ENCODE results near the gene PLCH1. TPM values are rescaled to one million over a fixed set of nuclear protein-coding genes. Genes with fewer than 3 reads are reported as not detected.

PLCH1 gene
- total RNA-seq, 1 experiment from 2014 or later: 8.9 TPM

DNA sequence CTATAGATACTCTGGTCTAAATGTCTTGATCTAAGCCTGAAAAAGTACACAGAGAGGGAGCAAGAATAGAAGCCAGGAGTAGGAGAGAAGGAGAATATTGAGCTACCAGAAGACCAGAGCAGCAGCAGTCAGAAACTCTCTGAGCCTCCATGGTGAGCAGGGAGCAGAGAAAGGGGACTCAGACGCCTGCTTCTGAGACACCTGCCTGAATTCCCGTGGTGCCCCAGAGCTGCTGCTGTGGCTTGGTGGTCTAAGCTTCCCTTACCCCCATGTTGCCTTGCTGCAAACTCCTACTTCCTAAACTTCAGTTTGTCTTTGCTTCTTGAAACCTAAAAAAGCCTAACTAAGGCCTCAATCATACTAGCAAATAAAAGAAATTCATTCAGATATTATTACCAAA, 356.5 kb downstream of the PLCH1 start (continued):
- TF ChIP-seq E2F1 (CRISPR knock-in tag; IDR thresholded peaks at IDR 0.05) (no peak), CBFB (CRISPR knock-in tag; IDR thresholded peaks at IDR 0.05; ENCODE audit: low read depth) (no peak), FOXP4 (CRISPR knock-in tag; IDR thresholded peaks at IDR 0.05) (no peak), ZNF671 (CRISPR knock-in tag; IDR thresholded peaks at IDR 0.05) (no peak)

- no peaks in the 10 kb centered on the region for H3K9me3 Mint-ChIP-seq
- DNase-seq (ENCODE audit: low spot score) (no peak), ATAC-seq (peak; percentile 26; the same call in 1 of the 2 replicates)
- H3K27ac Mint-ChIP-seq: no peak overlapping the region
- ChIA-PET POLR2A (no interaction called here), CTCF (interaction anchor here (3.2 kb wide), 1 partner anchor 315 kb away, joined by 8 read pairs; no protein-coding TSS in a partner anchor)
- peaks cover 17% of the 10 kb centered on the region for H3K4me1 Mint-ChIP-seq
- no peaks in the 10 kb centered on the region for H3K36me3 Mint-ChIP-seq
- no peak overlapping the region for H3K4me3 Mint-ChIP-seq
- TF ChIP-seq ZBTB21 (CRISPR knock-in tag; IDR thresholded peaks at IDR 0.05; ENCODE audit: borderline replicate concordance) (no peak), TEAD4 (CRISPR knock-in tag; IDR thresholded peaks at IDR 0.05) (no peak), CREM (CRISPR knock-in tag; IDR thresholded peaks at IDR 0.05) (no peak), STAT6 (CRISPR knock-in tag; conservative IDR thresholded peaks at IDR 0.05; ENCODE audit: low read depth) (no peak), EMX1 (CRISPR knock-in tag; IDR thresholded peaks at IDR 0.05) (no peak), ESRRA (CRISPR knock-in tag; IDR thresholded peaks at IDR 0.05; ENCODE audit: borderline replicate concordance) (no peak)
- H3K27me3 Mint-ChIP-seq (ENCODE audit: low read depth): no peaks in the 10 kb centered on the region
Measured at GRCh38 chr3:155387571-155387970, 357.3 kb downstream of the PLCH1 start.

GRCh38 chr3:155386919-155387318, 358.0 kb downstream of the PLCH1 start:
- ATAC-seq (no peak), DNase-seq (ENCODE audit: low spot score) (no peak)
- peaks cover 20% of the 10 kb centered on the region for H3K4me1 Mint-ChIP-seq
- H3K27me3 Mint-ChIP-seq (ENCODE audit: low read depth): no peaks in the 10 kb centered on the region
- no peak overlapping the region for H3K27ac Mint-ChIP-seq
- H3K9me3 Mint-ChIP-seq: no peaks in the 10 kb centered on the region
- H3K36me3 Mint-ChIP-seq: no peaks in the 10 kb centered on the region
- ChIA-PET CTCF (interaction anchor here (1.4 to 3.2 kb wide), 2 partner anchors 26 to 315 kb away, joined by 3 to 8 read pairs; no protein-coding TSS in a partner anchor), POLR2A (no interaction called here)
- no peak overlapping the region for H3K4me3 Mint-ChIP-seq
- TF ChIP-seq TEAD4 (CRISPR knock-in tag; IDR thresholded peaks at IDR 0.05) (no peak), ZNF512 (CRISPR knock-in tag; IDR thresholded peaks at IDR 0.05; ENCODE audit: borderline replicate concordance) (no peak), ELF4 (CRISPR knock-in tag; IDR thresholded peaks at IDR 0.05; ENCODE audit: low read depth) (no peak), ZNF423 (CRISPR knock-in tag; IDR thresholded peaks at IDR 0.05) (no peak), TEAD1 (CRISPR knock-in tag; IDR thresholded peaks at IDR 0.05) (no peak), ZBTB43 (CRISPR knock-in tag; IDR thresholded peaks at IDR 0.05) (no peak), ZNF263 (CRISPR knock-in tag; IDR thresholded peaks at IDR 0.05; ENCODE audit: low read depth) (no peak), SOX15 (CRISPR knock-in tag; IDR thresholded peaks at IDR 0.05) (no peak), MXD4 (CRISPR knock-in tag; IDR thresholded peaks at IDR 0.05; ENCODE audit: borderline replicate concordance) (no peak), ZNF671 (CRISPR knock-in tag; IDR thresholded peaks at IDR 0.05) (no peak), CREM (CRISPR knock-in tag; IDR thresholded peaks at IDR 0.05) (no peak), ATF6 (CRISPR knock-in tag; IDR thresholded peaks at IDR 0.05) (no peak)
- TF ChIP-seq, protein P1, sequence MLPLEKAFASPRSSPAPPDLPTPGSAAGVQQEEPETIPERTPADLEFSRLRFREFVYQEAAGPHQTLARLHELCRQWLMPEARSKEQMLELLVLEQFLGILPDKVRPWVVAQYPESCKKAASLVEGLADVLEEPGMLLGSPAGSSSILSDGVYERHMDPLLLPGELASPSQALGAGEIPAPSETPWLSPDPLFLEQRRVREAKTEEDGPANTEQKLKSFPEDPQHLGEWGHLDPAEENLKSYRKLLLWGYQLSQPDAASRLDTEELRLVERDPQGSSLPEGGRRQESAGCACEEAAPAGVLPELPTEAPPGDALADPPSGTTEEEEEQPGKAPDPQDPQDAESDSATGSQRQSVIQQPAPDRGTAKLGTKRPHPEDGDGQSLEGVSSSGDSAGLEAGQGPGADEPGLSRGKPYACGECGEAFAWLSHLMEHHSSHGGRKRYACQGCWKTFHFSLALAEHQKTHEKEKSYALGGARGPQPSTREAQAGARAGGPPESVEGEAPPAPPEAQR (CRISPR knock-in tag; IDR thresholded peaks at IDR 0.05): no peak
